Measurements from ENCODE around the gene NEMP1.

The NEMP1 gene

GRCh38 chr12:57092876-57093414, 14.4 kb upstream of the NEMP1 start:
- H3K9me3 Mint-ChIP-seq: no peaks in the 10 kb centered on the region

GRCh38 chr12:57092529-57092862, 13.9 kb upstream of the NEMP1 start:
- peaks cover 70% of the 10 kb centered on the region for H3K4me1 Mint-ChIP-seq
- H3K27me3 Mint-ChIP-seq (ENCODE audit: low read depth): no peaks in the 10 kb centered on the region
- H3K9me3 Mint-ChIP-seq: no peaks in the 10 kb centered on the region
- TF ChIP-seq CTCF (IDR thresholded peaks at IDR 0.05; ENCODE audit: unreplicated experiment in 3 of 3): no peak
- H3K36me3 Mint-ChIP-seq (ENCODE audit: low read depth): peaks cover 62% of the 10 kb centered on the region
- peak overlapping the region; percentile 78 to 85 (median 80) for H3K4me3 Mint-ChIP-seq
- H3K27ac Mint-ChIP-seq: peak overlapping the region; percentile 75 to 92 (median 83)

More at GRCh38 chr12:57092876-57093414, 14.4 kb upstream of the NEMP1 start:
- H3K4me1 Mint-ChIP-seq: peaks cover 72% of the 10 kb centered on the region
- peaks cover 66% of the 10 kb centered on the region for H3K36me3 Mint-ChIP-seq (ENCODE audit: low read depth)
- H3K27me3 Mint-ChIP-seq (ENCODE audit: low read depth): no peaks in the 10 kb centered on the region
- H3K4me3 Mint-ChIP-seq: peak overlapping the region; percentile 78 to 85 (median 80)
- H3K27ac Mint-ChIP-seq: peak overlapping the region; percentile 83 to 95 (median 92)
- no peak for TF ChIP-seq CTCF (IDR thresholded peaks at IDR 0.05; ENCODE audit: unreplicated experiment in 3 of 3)

GRCh38 chr12:57091638-57092528, 13.3 kb upstream of the NEMP1 start:
- H3K4me3 Mint-ChIP-seq: peak overlapping the region; percentile 78 to 85 (median 80)
- H3K27ac Mint-ChIP-seq: peak overlapping the region; percentile 75 to 92 (median 83)
- H3K9me3 Mint-ChIP-seq: no peaks in the 10 kb centered on the region
- peaks cover 56% of the 10 kb centered on the region for H3K36me3 Mint-ChIP-seq (ENCODE audit: low read depth)
- no peak for TF ChIP-seq CTCF (IDR thresholded peaks at IDR 0.05; ENCODE audit: unreplicated experiment in 3 of 3)
- H3K27me3 Mint-ChIP-seq (ENCODE audit: low read depth): no peaks in the 10 kb centered on the region
- H3K4me1 Mint-ChIP-seq: peaks cover 64% of the 10 kb centered on the region

GRCh38 chr12:57090924-57091637, 12.5 kb upstream of the NEMP1 start:
- TF ChIP-seq CTCF (IDR thresholded peaks at IDR 0.05; ENCODE audit: unreplicated experiment in 3 of 3): no peak
- H3K4me1 Mint-ChIP-seq: peaks cover 65% of the 10 kb centered on the region
- H3K27ac Mint-ChIP-seq: peak overlapping the region; percentile 72 to 97 (median 92)
- peak overlapping the region; percentile 92 to 98 (median 98) for H3K4me3 Mint-ChIP-seq
- H3K27me3 Mint-ChIP-seq (ENCODE audit: low read depth): no peaks in the 10 kb centered on the region
- no peaks in the 10 kb centered on the region for H3K9me3 Mint-ChIP-seq
- peaks cover 48% of the 10 kb centered on the region for H3K36me3 Mint-ChIP-seq (ENCODE audit: low read depth)

- no peaks in the 10 kb centered on the region for H3K27me3 Mint-ChIP-seq (ENCODE audit: low read depth)
- TF ChIP-seq CTCF (IDR thresholded peaks at IDR 0.05; ENCODE audit: unreplicated experiment in 3 of 3): no peak
- peak overlapping the region; percentile 72 to 97 (median 92) for H3K27ac Mint-ChIP-seq
- H3K4me1 Mint-ChIP-seq: peaks cover 65% of the 10 kb centered on the region
- no peaks in the 10 kb centered on the region for H3K9me3 Mint-ChIP-seq
- H3K4me3 Mint-ChIP-seq: peak overlapping the region; percentile 92 to 98 (median 98)
- H3K36me3 Mint-ChIP-seq (ENCODE audit: low read depth): peaks cover 42% of the 10 kb centered on the region
Observed at GRCh38 chr12:57090490-57090889, 11.9 kb upstream of the NEMP1 start.
